OCI-M1 (cell line): ENCODE measurements around the gene ARFIP2.

Source experiments
- DNase-seq: peaks from one replicate; lab custom pipeline; 2025; lab: John Stamatoyannopoulos, UW

The ARFIP2 gene

GRCh38 chr11:6482441-6482840, 1.3 kb upstream of the ARFIP2 start:
- DNase-seq = no peak

- no peak for DNase-seq
Measured at GRCh38 chr11:6481924-6482275, 769 bp upstream of the ARFIP2 start.

- no peak for DNase-seq
Measured at GRCh38 chr11:6480299-6480914, 724 bp downstream of the ARFIP2 start.

- no peak for DNase-seq
Measured at GRCh38 chr11:6476571-6476970, 4.6 kb downstream of the ARFIP2 start.

GRCh38 chr11:6475936-6476335, 5.2 kb downstream of the ARFIP2 start:
- peak; percentile 33 for DNase-seq

GRCh38 chr11:6474806-6475500, 6.2 kb downstream of the ARFIP2 start:
- peak; percentile 26 for DNase-seq

- DNase-seq = no peak
Measured at GRCh38 chr11:6474413-6474792, 6.7 kb downstream of the ARFIP2 start.

- DNase-seq = peak; percentile 87
Measured at GRCh38 chr11:6473451-6474412, 7.4 kb downstream of the ARFIP2 start, which contains the start of gene TRIM3. Gene TRIM3, minus strand, starts transcription at chr11:6473941. Its CDS starts 8,246 bp downstream, at chr11:6465695.

- DNase-seq = no peak
Measured at GRCh38 chr11:6472934-6473333, 8.2 kb downstream of the ARFIP2 start.

GRCh38 chr11:6469599-6469998, 11.5 kb downstream of the ARFIP2 start:
- no peak for DNase-seq

- peak; percentile 86 for DNase-seq
Measured at GRCh38 chr11:6468712-6469495, 12.2 kb downstream of the ARFIP2 start.

GRCh38 chr11:6459099-6459450, 22.1 kb downstream of the ARFIP2 start:
- no peak for DNase-seq

- DNase-seq = no peak
Measured at GRCh38 chr11:6458352-6459098, 22.6 kb downstream of the ARFIP2 start.

- DNase-seq = no peak
Measured at GRCh38 chr11:6457581-6458320, 23.4 kb downstream of the ARFIP2 start.

- no peak for DNase-seq
Measured at GRCh38 chr11:6456361-6457073, 24.6 kb downstream of the ARFIP2 start.

GRCh38 chr11:6455070-6455469, 26.1 kb downstream of the ARFIP2 start:
- DNase-seq = no peak

- DNase-seq = no peak
Measured at GRCh38 chr11:6453152-6453551, 28.0 kb downstream of the ARFIP2 start.

- no peak for DNase-seq
Measured at GRCh38 chr11:6452219-6452618, 28.9 kb downstream of the ARFIP2 start.

- DNase-seq = no peak
Measured at GRCh38 chr11:6448574-6448973, 32.6 kb downstream of the ARFIP2 start.
